Activated CD8-positive, alpha-beta memory T cell treated with anti-CD3 and anti-CD28 coated beads for 4 hours (primary cell): Measurements from ENCODE around the gene XIST.
"Not testable (repeated sequence)": the region's sequence is repeated elsewhere in the genome, so short reads cannot be mapped to it uniquely, and the experiment has no call there.

Experiments used
- DNase-seq, 2 donors: peaks; one replicate each; pipeline ENCODE4 v3.0.0-alpha.2; 2020; ENCODE audit warnings: low read depth in 2 of 2

Gene XIST

GRCh38 chrX:73852467-73852866 is at the start of gene XIST:
Gene XIST, minus strand, starts transcription at chrX:73852714.
- DNase-seq = peak in 1 of 2 donors; percentile 39

DNA sequence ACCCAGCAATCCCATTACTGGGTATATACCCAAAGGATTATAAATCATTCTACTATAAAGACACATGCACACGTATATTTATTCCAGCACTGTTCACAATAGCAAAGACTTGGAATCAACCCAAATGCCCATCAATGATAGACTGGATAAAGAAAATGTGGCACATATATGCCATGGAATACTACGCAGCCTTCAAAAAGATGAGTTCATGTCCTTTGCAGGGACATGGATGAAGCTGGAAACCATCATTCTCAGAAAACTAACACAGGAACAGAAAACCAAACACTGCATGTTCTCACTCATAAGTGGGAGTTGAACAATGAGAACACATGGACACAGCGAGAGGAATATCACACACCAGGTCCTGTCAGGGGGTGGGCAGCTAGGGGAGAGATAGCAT is 45.8 kb upstream of the XIST start:
- DNase-seq = not testable (repeated sequence)

DNA sequence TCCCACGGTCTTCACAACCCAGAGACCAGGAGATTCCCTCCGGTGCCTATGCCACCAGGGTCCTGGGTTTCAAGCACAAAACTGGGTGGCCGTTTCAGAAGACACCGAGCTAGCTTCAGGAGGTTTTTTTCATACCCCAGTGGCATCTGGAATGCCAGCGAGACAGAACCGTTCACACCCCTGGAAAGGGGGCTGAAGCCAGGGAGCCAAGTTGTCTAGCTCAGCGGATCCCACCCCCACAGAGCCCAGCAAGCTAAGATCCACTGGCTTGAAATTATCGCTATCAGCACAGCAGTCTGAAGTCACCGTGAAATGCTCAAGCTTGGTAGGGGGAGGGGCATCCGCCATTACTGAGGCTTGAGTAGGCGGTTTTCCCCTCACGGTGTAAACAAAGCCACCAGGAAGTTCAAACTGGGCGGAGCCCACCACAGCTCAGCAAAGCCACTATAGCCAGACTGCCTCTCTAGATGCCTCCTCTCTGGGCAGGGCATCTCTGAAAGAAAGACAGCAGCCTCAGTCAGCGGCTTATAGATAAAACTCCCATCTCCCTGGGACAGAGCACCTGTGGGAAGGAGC is 40.1 kb upstream of the XIST start:
- not testable (repeated sequence) for DNase-seq

- not testable (repeated sequence) for DNase-seq
These were observed 29.7 kb upstream of the XIST start for GRCh38 chrX:73882260-73882659.

DNA sequence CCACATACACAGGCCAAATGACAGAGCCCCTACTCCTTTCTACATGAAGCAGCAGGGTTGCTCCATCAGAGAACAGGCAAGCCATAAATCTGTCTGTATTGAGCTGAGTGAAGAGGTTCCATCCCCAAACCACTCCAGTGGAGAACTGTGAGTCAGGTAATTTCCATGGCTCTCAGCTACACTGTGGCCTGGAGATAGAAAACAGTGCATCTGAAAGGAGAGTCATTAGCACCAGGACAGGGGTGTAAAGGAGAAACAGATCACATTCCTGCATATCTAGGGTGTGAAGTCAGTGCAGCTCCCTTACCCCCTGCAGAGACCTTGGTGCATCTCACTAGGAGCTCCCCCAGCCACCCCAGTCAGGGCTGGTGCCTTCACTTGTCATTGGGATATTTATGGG is 25.2 kb upstream of the XIST start:
- no peak for DNase-seq

- DNase-seq = no peak
These were observed 24.4 kb upstream of the XIST start for GRCh38 chrX:73876911-73877310.

DNA sequence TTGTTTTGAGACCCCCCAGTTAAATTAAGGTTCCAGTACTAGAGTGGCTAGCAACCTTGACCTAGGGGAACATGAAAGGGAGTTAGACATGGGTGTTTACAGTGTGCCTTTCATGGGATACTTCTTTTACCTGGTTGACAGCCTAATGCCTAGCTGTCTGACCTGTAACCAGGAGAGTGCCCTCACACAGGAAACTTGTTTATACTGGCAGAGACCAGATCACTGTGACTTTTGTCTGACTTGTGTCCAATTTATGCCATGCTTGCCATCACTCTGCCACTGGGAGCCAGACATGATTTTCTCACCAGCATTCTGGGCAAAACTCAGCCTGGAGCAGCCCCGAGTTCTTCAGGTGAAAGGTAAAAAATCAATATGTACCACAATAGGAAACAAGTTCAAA is 16.4 kb upstream of the XIST start:
- DNase-seq = no peak

GRCh38 chrX:73867144-73867543 is 14.6 kb upstream of the XIST start:
- no peak for DNase-seq

- no peak for DNase-seq
These were observed 11.3 kb upstream of the XIST start for GRCh38 chrX:73863852-73864251.

GRCh38 chrX:73863268-73863667 is 10.8 kb upstream of the XIST start:
- no peak for DNase-seq

DNA sequence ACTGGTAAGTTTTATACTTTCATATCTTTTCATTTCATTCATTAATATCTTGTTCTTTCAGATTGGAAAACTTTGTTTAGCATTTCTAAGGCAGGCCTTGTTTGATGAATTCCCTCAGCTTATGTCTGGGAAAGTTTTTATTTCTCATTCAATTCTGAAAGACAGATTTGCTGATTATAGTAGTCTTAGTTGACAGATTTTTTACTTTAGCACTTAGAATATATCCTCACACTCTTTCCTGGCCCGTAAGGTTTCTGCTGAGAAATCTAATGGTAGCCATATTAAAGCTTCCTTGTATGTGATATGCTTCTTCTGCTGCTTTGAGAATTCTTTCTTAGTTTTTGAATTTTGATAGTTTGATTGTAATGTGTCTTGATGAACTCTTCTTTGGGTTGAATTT is 7.1 kb upstream of the XIST start:
- no peak for DNase-seq

GRCh38 chrX:73855546-73855945 is 3.0 kb upstream of the XIST start:
- DNase-seq = peak; percentile 7 to 42

DNA sequence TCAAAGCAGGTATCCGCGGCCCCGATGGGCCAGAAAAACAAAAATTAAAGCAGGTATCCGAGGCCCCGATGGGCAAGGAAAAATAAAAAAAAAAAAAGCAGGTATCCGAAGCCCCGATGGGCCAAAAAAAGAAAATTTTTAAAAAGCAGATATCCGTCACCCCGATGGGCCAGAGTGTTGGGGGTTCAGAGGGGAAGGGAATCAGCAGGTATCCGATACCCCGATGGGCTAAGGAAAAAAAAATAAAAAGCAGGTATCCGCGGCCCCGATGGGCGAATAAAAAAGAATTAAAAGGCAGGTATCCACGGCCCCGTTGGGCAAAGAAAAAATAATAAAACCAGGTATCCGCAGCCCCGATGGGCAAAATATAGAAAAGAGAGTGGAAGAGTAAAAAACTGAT is 492 bp downstream of the XIST start:
- no peak for DNase-seq

DNA sequence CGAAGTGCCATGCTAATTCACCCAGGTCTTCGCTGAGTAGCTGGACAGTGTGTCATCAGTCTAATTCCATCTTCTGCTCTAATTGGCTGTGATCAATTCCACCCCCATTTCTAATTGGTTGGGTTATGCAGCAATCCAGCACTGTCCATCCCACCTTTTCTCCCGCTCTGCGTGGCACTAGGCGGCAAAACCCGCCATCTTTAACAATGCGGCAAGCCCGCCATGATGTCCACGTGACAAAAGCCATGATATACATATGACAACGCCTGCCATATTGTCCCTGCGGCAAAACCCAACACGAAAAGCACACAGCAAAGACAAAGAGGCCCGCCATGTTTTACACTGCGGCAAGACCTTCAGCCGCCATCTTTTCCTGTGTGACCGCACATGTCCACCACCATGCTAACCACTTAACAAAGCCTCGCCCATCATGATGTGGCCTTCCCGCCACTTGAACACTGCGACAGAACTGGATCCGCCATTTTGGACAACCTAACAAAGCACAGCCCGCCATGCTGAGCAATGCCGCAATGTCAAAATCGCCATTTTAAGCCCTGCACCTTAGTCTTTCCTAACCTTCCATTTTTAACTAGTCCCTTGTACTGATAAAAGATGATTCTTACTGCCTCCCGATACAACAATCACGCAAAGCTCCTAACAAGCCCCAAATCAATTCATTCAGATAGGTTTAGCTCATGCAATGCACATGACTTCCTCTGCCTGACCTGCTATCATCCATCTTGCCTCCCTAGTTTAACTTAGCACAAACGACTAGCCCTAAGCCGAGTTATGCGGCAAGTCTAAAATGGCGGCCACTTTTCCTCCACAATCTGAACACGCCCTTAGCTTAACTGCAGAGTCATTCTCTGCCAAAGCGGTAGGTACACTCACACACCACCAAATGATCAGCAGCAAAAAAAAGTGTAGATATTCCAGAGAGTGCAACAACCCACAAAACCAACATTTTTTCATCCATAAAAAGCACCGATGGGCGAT is 1.2 kb downstream of the XIST start:
- peak in 1 of 2 donors; percentile 48 for DNase-seq

DNA sequence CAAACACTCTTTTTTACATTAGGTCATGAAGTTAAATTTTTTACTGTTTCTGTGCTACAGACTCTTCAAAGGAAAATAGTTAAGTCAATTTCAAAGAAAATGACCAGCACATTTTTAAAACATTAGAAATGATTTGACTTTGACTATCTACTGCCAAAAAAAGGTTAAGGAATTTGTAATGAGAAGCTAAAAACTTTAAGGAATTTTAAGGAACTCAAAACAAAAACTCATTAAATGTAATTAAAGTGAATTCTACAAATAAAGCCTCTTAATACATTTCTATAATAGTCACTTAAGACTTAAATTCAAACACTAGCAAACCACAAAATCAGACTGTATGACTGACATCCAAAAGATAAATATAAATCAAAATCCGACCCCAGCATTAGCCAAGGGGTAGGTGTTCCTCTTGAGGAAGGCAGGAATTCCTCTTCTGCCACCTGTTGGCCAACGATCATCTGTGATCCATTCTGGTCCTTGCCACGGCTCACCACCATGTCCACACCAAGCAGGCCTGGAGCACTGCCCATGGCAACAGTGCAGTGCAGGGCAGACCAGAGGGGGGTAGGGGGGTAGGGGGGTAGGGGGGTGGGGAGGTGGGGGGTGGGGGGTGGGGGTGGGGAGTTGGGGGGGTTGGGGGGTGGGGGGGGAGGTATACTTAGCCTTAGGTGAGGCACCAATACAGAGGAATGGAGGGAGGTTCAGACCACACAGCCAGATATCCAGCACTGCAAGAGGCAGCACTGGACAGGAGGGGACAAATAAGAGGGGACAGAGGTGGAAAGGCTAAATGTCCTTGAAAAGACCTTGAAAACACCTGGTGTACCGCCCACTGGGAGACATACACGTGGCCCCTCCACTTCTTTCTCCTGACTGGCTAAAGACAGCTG is 2.1 kb downstream of the XIST start:
- no peak for DNase-seq

DNA sequence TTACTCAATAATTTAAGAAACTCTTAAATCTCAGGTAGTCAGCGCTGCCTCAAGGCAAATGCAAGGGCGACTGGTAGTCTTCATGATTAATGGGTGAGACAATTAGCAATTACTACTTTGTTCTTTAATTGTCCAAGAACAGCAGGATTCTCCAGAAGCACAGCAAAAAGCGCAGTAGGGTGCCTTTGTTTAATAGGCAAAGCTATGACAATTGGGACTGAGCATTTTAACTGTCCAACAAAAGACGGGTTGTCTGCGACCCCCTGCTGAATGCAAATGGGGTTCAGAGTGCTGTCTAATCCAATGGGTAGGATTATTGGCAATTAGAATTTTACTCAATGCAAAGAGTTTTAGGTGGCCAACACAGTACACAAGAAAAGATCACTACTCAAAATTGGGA is 3.4 kb downstream of the XIST start:
- no peak for DNase-seq

GRCh38 chrX:73847991-73848390 is 4.5 kb downstream of the XIST start:
- DNase-seq = no peak

DNA sequence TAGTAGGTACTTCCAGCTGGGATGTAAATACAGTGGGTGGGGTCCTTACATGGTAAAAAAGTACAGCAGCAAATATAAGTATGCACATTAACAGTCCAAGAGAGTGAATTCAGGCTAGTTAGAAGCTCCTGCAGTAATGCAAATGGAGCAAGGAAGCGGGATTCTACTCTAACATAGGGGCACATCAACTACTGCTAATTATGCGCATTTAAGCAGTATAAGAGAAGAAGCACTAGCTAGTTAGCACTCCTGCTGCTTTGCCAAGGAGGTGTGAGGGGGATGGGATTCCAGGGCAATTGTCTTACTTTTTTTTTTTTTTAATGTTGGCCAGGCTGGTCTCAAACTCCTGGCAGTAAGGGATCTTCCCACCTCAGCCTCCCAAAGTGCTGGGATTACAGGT is 5.4 kb downstream of the XIST start:
- no peak for DNase-seq

DNA sequence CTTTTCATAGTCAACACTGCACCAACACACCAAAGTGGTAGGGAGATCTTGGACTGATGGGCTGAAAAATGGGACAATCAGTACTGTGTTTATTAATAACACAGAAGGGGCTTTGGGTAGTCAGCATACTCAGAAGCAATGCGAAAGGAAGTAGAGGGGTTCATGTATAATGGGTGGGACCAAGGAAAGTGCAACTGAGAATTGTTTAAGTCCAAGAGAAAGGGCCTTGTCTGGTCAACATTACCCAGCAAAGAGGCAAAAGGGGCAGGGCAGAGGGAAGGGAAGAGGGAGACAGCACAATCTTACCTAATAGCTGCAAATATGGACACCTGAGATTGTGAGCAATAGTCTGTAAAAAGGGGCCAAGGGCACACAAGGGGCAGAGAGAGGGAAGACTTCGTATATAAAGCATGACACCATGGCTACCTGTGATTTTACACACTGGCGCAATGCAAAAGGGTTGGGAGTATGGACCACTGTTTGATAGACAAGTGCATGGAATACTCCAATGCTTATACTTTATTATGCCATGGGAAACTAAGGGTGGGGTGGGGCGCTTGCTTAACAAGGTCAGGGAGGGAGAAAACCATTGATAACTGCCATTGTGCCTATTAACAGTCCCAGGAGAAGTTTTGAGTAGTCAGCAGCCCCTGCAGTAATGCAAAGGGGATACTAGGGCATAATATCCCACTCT is 9.8 kb downstream of the XIST start:
- DNase-seq = no peak

DNA sequence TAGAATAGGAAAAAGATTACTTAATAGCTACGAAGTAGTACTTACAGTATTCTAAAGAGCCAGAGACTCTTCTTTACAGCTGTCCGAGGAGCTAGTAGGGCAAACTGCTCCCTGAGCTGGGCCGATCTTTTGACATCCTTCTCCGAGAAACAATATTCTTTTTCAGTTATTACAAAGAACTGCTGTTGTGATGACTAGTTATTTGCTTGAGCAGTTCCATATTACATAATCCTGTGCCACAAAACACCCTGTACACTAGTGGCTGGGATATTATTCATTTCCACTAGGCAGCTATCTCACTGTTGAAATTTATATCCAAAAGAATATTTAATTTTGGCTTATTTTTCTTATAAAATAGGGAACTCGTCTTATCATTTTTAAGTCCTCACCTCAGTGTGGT is 11.2 kb downstream of the XIST start:
- DNase-seq = no peak

DNA sequence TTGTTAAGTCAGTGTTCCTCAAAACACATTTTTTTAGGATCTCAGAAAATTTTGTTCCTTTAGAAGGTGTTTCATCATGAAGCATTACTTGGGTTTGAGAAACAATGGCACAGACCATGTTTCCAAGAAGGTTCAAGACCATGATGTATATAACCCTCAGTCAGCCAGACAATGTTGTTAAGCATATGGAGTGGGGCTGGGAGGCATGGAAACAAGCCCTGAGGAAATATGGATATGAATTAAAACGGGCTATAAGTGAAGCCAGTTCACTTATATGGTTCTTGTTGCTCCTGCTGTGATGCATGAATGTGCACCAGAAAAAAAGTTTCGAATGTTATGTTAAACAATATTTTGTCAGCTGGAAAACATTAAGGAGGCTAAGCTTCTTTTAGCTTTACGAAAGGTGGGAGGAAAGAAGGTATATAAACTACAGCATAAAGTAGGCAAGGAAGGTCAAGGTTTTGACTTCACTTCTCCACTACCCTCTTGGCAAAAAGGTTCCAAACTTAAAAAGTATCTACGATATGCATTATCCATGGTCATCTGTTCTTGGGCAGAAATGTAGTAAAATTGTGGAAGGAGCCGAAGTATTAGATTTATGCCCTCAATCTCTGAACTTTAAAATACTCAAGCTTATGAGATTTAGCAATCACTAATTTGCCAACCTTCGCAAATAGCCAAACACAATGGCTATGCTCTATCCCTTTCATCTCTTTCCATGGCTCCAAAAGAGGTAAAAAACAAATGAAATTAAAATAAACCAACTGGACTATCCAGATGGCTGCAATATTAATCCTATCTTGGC is 12.2 kb downstream of the XIST start:
- no peak for DNase-seq
